Measurements from ENCODE around the gene DMGDH.

The DMGDH gene

GRCh38 chr5:79081779-79082178 lies 12.3 kb upstream of the DMGDH start:
- no peak overlapping the region for H3K4me3 ChIP-seq (ENCODE audit: low read depth, low read length)
- TF ChIP-seq, protein P1, sequence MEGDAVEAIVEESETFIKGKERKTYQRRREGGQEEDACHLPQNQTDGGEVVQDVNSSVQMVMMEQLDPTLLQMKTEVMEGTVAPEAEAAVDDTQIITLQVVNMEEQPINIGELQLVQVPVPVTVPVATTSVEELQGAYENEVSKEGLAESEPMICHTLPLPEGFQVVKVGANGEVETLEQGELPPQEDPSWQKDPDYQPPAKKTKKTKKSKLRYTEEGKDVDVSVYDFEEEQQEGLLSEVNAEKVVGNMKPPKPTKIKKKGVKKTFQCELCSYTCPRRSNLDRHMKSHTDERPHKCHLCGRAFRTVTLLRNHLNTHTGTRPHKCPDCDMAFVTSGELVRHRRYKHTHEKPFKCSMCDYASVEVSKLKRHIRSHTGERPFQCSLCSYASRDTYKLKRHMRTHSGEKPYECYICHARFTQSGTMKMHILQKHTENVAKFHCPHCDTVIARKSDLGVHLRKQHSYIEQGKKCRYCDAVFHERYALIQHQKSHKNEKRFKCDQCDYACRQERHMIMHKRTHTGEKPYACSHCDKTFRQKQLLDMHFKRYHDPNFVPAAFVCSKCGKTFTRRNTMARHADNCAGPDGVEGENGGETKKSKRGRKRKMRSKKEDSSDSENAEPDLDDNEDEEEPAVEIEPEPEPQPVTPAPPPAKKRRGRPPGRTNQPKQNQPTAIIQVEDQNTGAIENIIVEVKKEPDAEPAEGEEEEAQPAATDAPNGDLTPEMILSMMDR (IDR thresholded peaks at IDR 0.05; ENCODE audit: low read depth, low read length): no peak

DNA sequence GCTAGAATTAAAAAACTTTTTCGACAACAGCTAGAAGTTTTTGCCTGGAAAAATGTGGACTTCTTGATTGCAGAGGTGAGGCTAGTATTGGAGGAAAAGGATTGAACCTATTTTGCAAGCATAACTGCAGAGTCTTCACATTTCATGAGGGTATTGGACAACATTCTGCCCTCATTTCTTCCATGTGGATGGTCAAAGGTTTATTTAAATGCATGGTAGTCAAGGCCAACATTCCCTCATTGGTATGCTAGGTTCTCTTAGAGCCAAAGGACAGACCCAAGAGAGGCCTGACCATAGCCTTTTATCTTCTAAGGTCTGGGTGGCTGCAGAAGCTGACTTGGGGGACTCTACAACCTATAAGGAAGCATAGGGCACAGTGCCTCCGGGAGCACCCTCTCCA lies 11.3 kb upstream of the DMGDH start:
- TF ChIP-seq, protein P1 (IDR thresholded peaks at IDR 0.05; ENCODE audit: low read depth, low read length): no peak
- no peak overlapping the region for H3K4me3 ChIP-seq (ENCODE audit: low read depth, low read length)

- no peak overlapping the region for H3K4me3 ChIP-seq (ENCODE audit: low read depth, low read length)
- TF ChIP-seq, protein P1 (IDR thresholded peaks at IDR 0.05; ENCODE audit: low read depth, low read length): no peak
Measured at GRCh38 chr5:79077680-79078365, 8.3 kb upstream of the DMGDH start.

DNA sequence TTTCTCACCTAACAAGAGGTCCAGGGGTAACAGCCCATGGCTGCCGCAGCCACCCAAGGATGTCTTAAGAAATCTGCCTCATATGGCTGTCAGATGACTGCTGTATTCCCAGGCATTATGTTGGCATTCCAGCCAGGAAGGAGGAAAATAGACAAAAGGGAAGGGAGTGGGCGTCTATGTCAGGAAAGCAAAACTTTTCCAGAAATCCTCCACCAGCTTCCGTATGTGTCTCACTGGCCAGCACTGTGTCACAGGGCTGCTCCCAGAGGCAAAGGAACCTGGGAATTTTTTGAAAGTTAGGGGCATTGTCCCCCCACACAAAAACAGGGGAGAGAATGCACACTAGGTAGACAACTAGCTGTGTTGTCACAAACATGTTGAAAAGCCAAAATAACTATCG lies 7.3 kb upstream of the DMGDH start:
- no peak overlapping the region for H3K4me3 ChIP-seq (ENCODE audit: low read depth, low read length)
- TF ChIP-seq, protein P1 (IDR thresholded peaks at IDR 0.05; ENCODE audit: low read depth, low read length): no peak

DNA sequence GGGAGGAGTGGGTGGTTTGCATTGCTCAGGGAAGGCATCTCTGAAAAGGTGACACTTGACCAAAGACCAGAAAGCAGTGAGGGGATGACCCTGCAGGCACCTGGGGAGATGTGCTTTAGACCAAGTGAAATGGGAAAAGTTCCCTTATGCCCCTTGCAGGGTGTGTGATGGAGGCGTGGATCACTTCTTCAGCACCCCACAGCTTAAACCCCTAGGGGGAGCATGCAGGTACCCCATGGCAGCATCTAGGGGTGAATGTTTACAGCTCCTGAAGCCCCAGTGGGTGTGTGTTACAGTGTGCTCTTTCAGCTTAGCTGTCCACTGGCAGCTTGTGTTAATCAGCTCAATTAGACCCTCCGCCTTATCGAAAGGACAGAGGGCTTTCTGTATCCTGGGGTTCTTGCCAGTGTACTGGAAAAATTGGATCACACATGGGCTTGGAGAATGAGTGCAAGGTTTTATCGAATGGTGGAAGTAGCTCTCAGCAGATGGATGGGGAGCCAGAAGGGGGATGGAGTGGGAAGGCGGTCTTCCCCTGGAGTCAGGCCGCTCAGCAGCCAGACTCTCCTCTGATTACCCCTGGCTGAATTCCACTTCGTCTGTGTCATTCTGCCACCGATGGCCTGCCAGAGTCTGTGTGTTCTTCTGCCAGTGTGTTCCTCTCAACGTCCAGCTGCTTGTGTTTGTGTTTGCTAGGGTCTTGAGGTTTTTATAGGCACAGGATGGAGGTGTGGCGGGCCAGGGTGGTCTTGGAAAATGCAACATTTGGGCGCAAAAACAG lies 6.4 kb upstream of the DMGDH start:
- H3K4me3 ChIP-seq (ENCODE audit: low read depth, low read length): no peak overlapping the region
- TF ChIP-seq, protein P1 (IDR thresholded peaks at IDR 0.05; ENCODE audit: low read depth, low read length): no peak

- TF ChIP-seq, protein P1 (IDR thresholded peaks at IDR 0.05; ENCODE audit: low read depth, low read length): no peak
Measured at GRCh38 chr5:79074641-79075040, 5.2 kb upstream of the DMGDH start.

DNA sequence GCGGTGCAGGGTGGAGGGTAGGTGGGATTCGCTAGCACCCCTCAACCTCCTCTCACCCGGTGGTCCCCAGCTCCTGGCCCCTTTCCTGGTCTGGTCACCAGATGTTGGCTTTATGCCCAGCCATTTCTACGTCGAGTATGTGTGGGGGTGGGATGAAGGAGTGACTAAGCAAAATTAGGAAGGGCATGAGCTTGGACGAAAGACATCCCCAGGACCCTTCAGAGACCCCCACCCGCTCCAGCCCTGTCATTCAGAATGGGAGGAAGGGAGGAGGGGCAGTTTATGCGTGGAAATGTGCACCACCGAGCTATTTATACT lies 835 bp upstream of the DMGDH start:
- H3K4me3 ChIP-seq (ENCODE audit: low read depth, low read length): no peak overlapping the region

More at GRCh38 chr5:79074641-79075040, 5.2 kb upstream of the DMGDH start:
- H3K4me3 ChIP-seq (ENCODE audit: low read depth, low read length): no peak overlapping the region

More for the DNA sequence above, 835 bp upstream of the DMGDH start:
- TF ChIP-seq, protein P1 (IDR thresholded peaks at IDR 0.05; ENCODE audit: low read depth, low read length): no peak
